GM19372 (cell line): Measurements from ENCODE around the gene IGFBP2.

ENCODE experiments used
- ATAC-seq: cut with Tn5 transposase; IDR thresholded peaks from one replicate; pipeline ENCODE4 v1.9.1; 2021; ENCODE audit warnings: mild to moderate bottlenecking, low read depth, moderate library complexity; ENCODE audit not compliant: unreplicated experiment

The IGFBP2 gene

GRCh38 chr2:216608525-216608924 lies 24.7 kb upstream of the IGFBP2 start:
- no peak for ATAC-seq

- no peak for ATAC-seq
These were observed 17.7 kb upstream of the IGFBP2 start for GRCh38 chr2:216615298-216616082.

GRCh38 chr2:216616083-216616678 lies 17.0 kb upstream of the IGFBP2 start:
- ATAC-seq: no peak

GRCh38 chr2:216617159-216617815 lies 15.9 kb upstream of the IGFBP2 start:
- ATAC-seq: no peak

GRCh38 chr2:216618785-216619184 lies 14.4 kb upstream of the IGFBP2 start:
- ATAC-seq: no peak

- ATAC-seq: no peak
These were observed 13.5 kb upstream of the IGFBP2 start for GRCh38 chr2:216619411-216620393.

GRCh38 chr2:216620786-216621185 lies 12.4 kb upstream of the IGFBP2 start:
- ATAC-seq: no peak

- ATAC-seq: no peak
These were observed 11.9 kb upstream of the IGFBP2 start for GRCh38 chr2:216621292-216621691.

- ATAC-seq: no peak
These were observed 10.7 kb upstream of the IGFBP2 start for GRCh38 chr2:216622526-216622925.

- ATAC-seq: no peak
These were observed 9.0 kb upstream of the IGFBP2 start for GRCh38 chr2:216624251-216624650.

GRCh38 chr2:216626168-216626874 lies 6.9 kb upstream of the IGFBP2 start:
- no peak for ATAC-seq

GRCh38 chr2:216626875-216627245 lies 6.4 kb upstream of the IGFBP2 start:
- no peak for ATAC-seq

- no peak for ATAC-seq
These were observed 3.4 kb upstream of the IGFBP2 start for GRCh38 chr2:216629784-216630183.

GRCh38 chr2:216632346-216632951 lies 771 bp upstream of the IGFBP2 start:
- no peak for ATAC-seq

GRCh38 chr2:216633616-216634369 lies 573 bp downstream of the IGFBP2 start:
- ATAC-seq: no peak

GRCh38 chr2:216634370-216635148 lies 1.3 kb downstream of the IGFBP2 start:
- ATAC-seq: no peak

GRCh38 chr2:216635171-216635570 lies 2.0 kb downstream of the IGFBP2 start:
- ATAC-seq: no peak
